Breast epithelium (tissue), 3 donors: Measurements from ENCODE around the gene SNX13.

Experiments
- CTCF ChIP-seq, 3 donors: fragments of 450-650 bp; IDR thresholded peaks; one replicate each; pipeline ENCODE4 v1.5.1; 2016 to 2017; ENCODE audit warnings: antibody characterized with exemption in 3 of 3, mild to moderate bottlenecking in 3 of 3, moderate library complexity in 3 of 3
- POLR2A ChIP-seq: fragments of 450-650 bp; IDR thresholded peaks from one replicate; pipeline ENCODE4 v1.6.1; 2016; ENCODE audit warnings: antibody characterized with exemption, mild to moderate bottlenecking, moderate library complexity

GRCh38 chr7:17787257-17787656 is 153.0 kb downstream of the SNX13 start:
- TF ChIP-seq CTCF (IDR thresholded peaks at IDR 0.05) (no peak), POLR2A (no peak)
